A549 (cell line): Measurements from ENCODE around the gene ANTXR1. TPM values are rescaled to one million over a fixed set of nuclear protein-coding genes. Genes with fewer than 3 reads are reported as not detected.

Experiments
- ATAC-seq, 2 experiments: fragments of 200-7000 bp in 1 of 2; fragments of >200 bp in 1 of 2; cut with Nextera tagmentation in 1 of 2; cut with Tn5 transposase in 1 of 2; 3 replicates each; pipeline versions ENCODE4 v1.8.0 to v1.9.1; 2018 to 2020; ENCODE audit warnings: mild to moderate bottlenecking in 1 of 2, moderate library complexity in 1 of 2
- CTCF ChIA-PET: fragments of 300-600 bp; sonication (Branson Sonifier 250); formaldehyde crosslinking; extraction: SDS; loops from one replicate; lab custom pipeline; 2021; ENCODE audit warnings: antibody characterized with exemption, inconsistent platforms; lab: Yijun Ruan, JAX
- POLR2A ChIA-PET: fragments of 350-600 bp; formaldehyde crosslinking; extraction: SDS; loops from one replicate; lab custom pipeline; 2021; ENCODE audit warnings: antibody characterized with exemption, inconsistent platforms; lab: Yijun Ruan, JAX
- DNase-seq, 2 experiments: peaks; one replicate each; pipeline versions ENCODE4 v3.0.0 to v3.0.0-alpha.2; 2011 to 2016; ENCODE audit warnings: low read depth in 1 of 2, low spot score in 1 of 2
- FAIRE-seq: peaks from 2 replicates; lab custom pipeline; 2011; peaks lifted over from hg19 to GRCh38; lab: Jason Lieb, UNC
- H3K27ac ChIP-seq, 2 experiments: fragments of >200 bp; sonication (Bioruptor Twin); formaldehyde crosslinking; 3 replicates each; pipeline ENCODE4 v1.5.1; 2016 to 2017
- H3K4me1 ChIP-seq: fragments of >200 bp; sonication (Bioruptor Twin); formaldehyde crosslinking; 3 replicates; pipeline ENCODE4 v1.6.1; 2016
- H3K4me2 ChIP-seq: fragments of >200 bp; sonication (Bioruptor Twin); formaldehyde crosslinking; 3 replicates; pipeline ENCODE4 v1.6.1; 2016
- H3K4me3 ChIP-seq: fragments of >200 bp; sonication (Bioruptor Twin); formaldehyde crosslinking; 3 replicates; pipeline ENCODE4 v1.5.1; 2016
- H3K9me3 ChIP-seq: fragments of >200 bp; sonication (Bioruptor Twin); formaldehyde crosslinking; 3 replicates; pipeline ENCODE4 v1.6.1; 2016
- CEBPB ChIP-seq, 2 experiments: fragments of >200 bp in 1 of 2; sonication (Bioruptor Twin) in 1 of 2; formaldehyde crosslinking in 1 of 2; IDR thresholded peaks; 2 replicates each; pipeline ENCODE4 v1.6.1; 2012 to 2016
- EHMT2 ChIP-seq: fragments of 200-600 bp; sonication (generic); IDR thresholded peaks from 2 replicates; pipeline ENCODE4 v1.6.1; 2016; ENCODE audit warnings: antibody characterized with exemption, low read depth, mild to moderate bottlenecking, moderate library complexity
- EP300 ChIP-seq, 2 experiments: fragments of >200 bp; sonication (Bioruptor Twin); formaldehyde crosslinking; IDR thresholded peaks; 2 replicates in 1 of 2; 3 replicates in 1 of 2; pipeline ENCODE4 v1.6.1; 2016 to 2017
- FOXS1 ChIP-seq: fragments of 250-450 bp; sonication (Bioruptor Pico); IDR thresholded peaks from 2 replicates; pipeline ENCODE4 v1.5.0; 2020; ENCODE audit warnings: mild to moderate bottlenecking, moderate library complexity
- GATA3 ChIP-seq: IDR thresholded peaks from 2 replicates; pipeline ENCODE4 v1.6.1; 2012; ENCODE audit warnings: borderline replicate concordance
- HDAC2 ChIP-seq: fragments of 200-600 bp; sonication (generic); IDR thresholded peaks from 2 replicates; pipeline ENCODE4 v1.6.1; 2016
- HOXA7 ChIP-seq: fragments of 250-450 bp; sonication (Bioruptor Pico); IDR thresholded peaks from 2 replicates; pipeline ENCODE4 v1.5.0; 2020; ENCODE audit warnings: mild to moderate bottlenecking, moderate library complexity
- HOXB5 ChIP-seq: fragments of 250-450 bp; sonication (Bioruptor Pico); IDR thresholded peaks from 2 replicates; pipeline ENCODE4 v1.5.0; 2020; ENCODE audit warnings: mild to moderate bottlenecking, moderate library complexity
- JUN ChIP-seq, 2 experiments: fragments of >200 bp; sonication (Bioruptor Twin); formaldehyde crosslinking; IDR thresholded peaks; 2 replicates in 1 of 2; 3 replicates in 1 of 2; pipeline ENCODE4 v1.6.1; 2016 to 2017
- JUNB ChIP-seq: fragments of >200 bp; sonication (Bioruptor Twin); formaldehyde crosslinking; IDR thresholded peaks from 2 replicates; pipeline ENCODE4 v1.6.1; 2016
- KDM1A ChIP-seq: fragments of 200-600 bp; sonication (generic); IDR thresholded peaks from 2 replicates; pipeline ENCODE4 v1.6.1; 2016; ENCODE audit warnings: low read depth, mild to moderate bottlenecking
- MAFK ChIP-seq: fragments of 450-650 bp; IDR thresholded peaks from 2 replicates; pipeline ENCODE4 v1.6.1; 2014; ENCODE audit not compliant: partially characterized antibody
- MYC ChIP-seq: IDR thresholded peaks from 2 replicates; pipeline ENCODE4 v1.6.1; 2012; ENCODE audit warnings: mild to moderate bottlenecking, inconsistent platforms, low read length, improper control_type of control experiment, borderline replicate concordance
- NPAS2 ChIP-seq: fragments of 250-450 bp; sonication (Bioruptor Pico); IDR thresholded peaks from 2 replicates; pipeline ENCODE4 v1.8.0; 2022; ENCODE audit warnings: mild to moderate bottlenecking, moderate library complexity, borderline replicate concordance
- POLR2A ChIP-seq: IDR thresholded peaks from 2 replicates; pipeline ENCODE4 v1.6.1; 2012; ENCODE audit warnings: mild to moderate bottlenecking, low read length
- POLR2AphosphoS2 ChIP-seq: conservative IDR thresholded peaks from 2 replicates; pipeline ENCODE4 v1.6.1; 2012; ENCODE audit warnings: low read length, improper control_type of control experiment, inconsistent platforms
- RAD21 ChIP-seq, 2 experiments: fragments of >200 bp in 1 of 2; sonication (Bioruptor Twin) in 1 of 2; formaldehyde crosslinking in 1 of 2; IDR thresholded peaks in 1 of 2; conservative IDR thresholded peaks in 1 of 2; 2 replicates in 1 of 2; 3 replicates in 1 of 2; pipeline ENCODE4 v1.6.1; 2012 to 2018; ENCODE audit warnings: inconsistent platforms in 1 of 2
- RCOR1 ChIP-seq: fragments of 150-350 bp; IDR thresholded peaks from 2 replicates; pipeline ENCODE4 v1.6.1; 2014; ENCODE audit warnings: antibody characterized with exemption, low read length, low read depth
- RFX5 ChIP-seq: fragments of 450-650 bp; IDR thresholded peaks from 2 replicates; pipeline ENCODE4 v1.7.1; 2014; ENCODE audit warnings: antibody characterized with exemption, mild to moderate bottlenecking, moderate library complexity
- RNF2 ChIP-seq: fragments of 200-600 bp; sonication (generic); IDR thresholded peaks from 2 replicates; pipeline ENCODE4 v1.6.1; 2016; ENCODE audit warnings: low read depth, mild to moderate bottlenecking, antibody characterized with exemption, moderate library complexity, borderline replicate concordance
- SMC3 ChIP-seq: fragments of >200 bp; sonication (Bioruptor Twin); formaldehyde crosslinking; IDR thresholded peaks from 3 replicates; pipeline ENCODE4 v1.6.1; 2018; ENCODE audit warnings: inconsistent platforms
- SREBF2 ChIP-seq: fragments of 450-650 bp; IDR thresholded peaks from 2 replicates; pipeline ENCODE4 v1.6.1; 2014; ENCODE audit warnings: mild to moderate bottlenecking, moderate library complexity
- ZNF302 ChIP-seq: fragments of 250-450 bp; sonication (Bioruptor Pico); IDR thresholded peaks from 2 replicates; pipeline ENCODE4 v1.9.0; 2021; ENCODE audit warnings: inconsistent platforms, mild to moderate bottlenecking, moderate library complexity
- WGBS: methylation state at CpG from one replicate; pipeline ENCODE4 v1.1.6; 2017; ENCODE audit errors: missing lambda C conversion rate; 5-methylcytosine and 5-hydroxymethylcytosine counted together
- polyA plus RNA-seq, 4 experiments: library from polyadenylated mRNA; depleted of rRNA in 3 of 4; stranded (reverse); fragments of >200 nt; fragmentation: RNase III in 1 of 4; extraction: RNeasy Plus Mini Kit Qiagen cat#74134 plus additional on column Dnase treatment in 1 of 4; gene quantifications; 2 replicates in 3 of 4; 3 replicates in 1 of 4; pipeline ENCODE4 v1.2.3, GENCODE V29; 2011 to 2017
- TF ChIP-seq, protein P1 (sequence below): fragments of >200 bp; sonication (Bioruptor Twin); formaldehyde crosslinking; IDR thresholded peaks from 2 replicates; pipeline ENCODE4 v1.6.1; 2016
- TF ChIP-seq, protein P2 (sequence below): fragments of 250-450 bp; sonication (Bioruptor Pico); IDR thresholded peaks from 2 replicates; pipeline ENCODE4 v1.5.0; 2020; ENCODE audit warnings: low read depth, mild to moderate bottlenecking, moderate library complexity
- TF ChIP-seq, protein P3 (sequence below): IDR thresholded peaks from 2 replicates; pipeline ENCODE4 v1.6.1; 2012
- TF ChIP-seq, protein P4 (sequence below): IDR thresholded peaks from 2 replicates; pipeline ENCODE4 v1.6.1; 2012

Gene ANTXR1
- polyA plus RNA-seq, 2 of the 4 experiments (the other 2 are of a cell fraction) = 161 to 194 TPM

DNA sequence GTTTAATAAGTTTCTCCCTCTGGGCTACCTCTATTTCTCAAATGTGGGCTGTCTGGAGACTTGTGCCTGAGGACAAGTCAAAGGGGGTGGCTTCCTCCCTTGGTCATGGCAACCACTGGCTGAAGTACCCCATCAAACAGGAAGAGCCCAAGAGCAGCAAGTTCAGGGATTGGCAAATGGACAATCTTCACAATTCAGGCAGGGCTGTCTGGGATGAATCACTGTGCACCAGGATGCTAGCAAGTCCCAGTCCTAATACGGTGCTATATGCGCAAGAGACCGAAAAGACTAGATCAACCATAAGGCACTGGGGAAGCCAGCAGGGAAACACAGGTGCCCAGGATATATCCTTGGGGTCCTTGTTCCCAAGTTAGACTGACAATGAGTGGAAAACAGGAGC lies 75.5 kb downstream of the ANTXR1 start:
- Histone ChIP-seq H3K9me3 (no peaks in the 10 kb centered on the region), H3K4me1 (peaks cover 58% of the 10 kb centered on the region), H3K4me2 (peak overlapping the region; percentile 25), H3K27ac (peak overlapping the region; percentile 0 to 65; a peak in 4 of 6 replicates), H3K4me3 (no peak overlapping the region)
- FAIRE-seq (no peak), DNase-seq (peak in 1 of 2 experiments; percentile 32), ATAC-seq (peak; percentile 43 to 52; a peak in 4 of 6 replicates)
- 90% methylated on average over 3 of the region's 3 CpGs for WGBS
- ChIA-PET CTCF (interaction anchor here (1.2 to 1.4 kb wide), 2 partner anchors 219 to 625 kb away, joined by 3 to 4 read pairs; no protein-coding TSS in a partner anchor), POLR2A (no interaction called here)
- TF ChIP-seq POLR2A (no peak), ZNF302 (CRISPR knock-in tag) (no peak), SMC3 (no peak), HDAC2 (no peak), EP300 (IDR thresholded peaks at IDR 0.05) (no peak), RFX5 (no peak), RAD21 (conservative IDR thresholded peaks at IDR 0.05 in 1 of 2, IDR thresholded peaks at IDR 0.05 in 1 of 2) (no peak), JUNB (no peak), FOXS1 (CRISPR knock-in tag) (no peak), NPAS2 (CRISPR knock-in tag) (no peak), HOXA7 (no peak), SREBF2 (no peak), RCOR1 (no peak), MYC (no peak), JUN (IDR thresholded peaks at IDR 0.05) (no peak)
- TF ChIP-seq, protein P1, sequence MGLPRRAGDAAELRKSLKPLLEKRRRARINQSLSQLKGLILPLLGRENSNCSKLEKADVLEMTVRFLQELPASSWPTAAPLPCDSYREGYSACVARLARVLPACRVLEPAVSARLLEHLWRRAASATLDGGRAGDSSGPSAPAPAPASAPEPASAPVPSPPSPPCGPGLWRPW = no peak
- TF ChIP-seq, protein P2, sequence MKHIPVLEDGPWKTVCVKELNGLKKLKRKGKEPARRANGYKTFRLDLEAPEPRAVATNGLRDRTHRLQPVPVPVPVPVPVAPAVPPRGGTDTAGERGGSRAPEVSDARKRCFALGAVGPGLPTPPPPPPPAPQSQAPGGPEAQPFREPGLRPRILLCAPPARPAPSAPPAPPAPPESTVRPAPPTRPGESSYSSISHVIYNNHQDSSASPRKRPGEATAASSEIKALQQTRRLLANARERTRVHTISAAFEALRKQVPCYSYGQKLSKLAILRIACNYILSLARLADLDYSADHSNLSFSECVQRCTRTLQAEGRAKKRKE = no peak

DNA sequence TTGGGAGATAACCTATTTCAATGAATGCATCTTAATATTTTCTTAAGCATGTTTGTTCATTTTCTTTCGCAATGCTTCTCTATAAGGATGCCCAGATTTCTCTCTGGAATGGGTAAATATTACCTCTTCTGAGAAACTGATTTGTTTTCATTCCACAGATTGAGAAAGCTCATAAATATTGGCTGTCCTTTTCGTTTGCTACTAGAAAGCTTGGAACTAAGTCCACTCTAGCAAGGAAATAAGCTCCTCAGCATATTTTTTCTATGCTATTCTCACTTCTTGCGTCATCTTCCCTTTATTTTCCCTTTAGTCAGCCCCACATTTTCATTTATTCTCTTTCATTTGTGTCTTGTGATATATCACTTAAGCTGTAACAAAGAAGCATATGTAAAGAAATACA lies 76.3 kb downstream of the ANTXR1 start:
- ChIA-PET CTCF (interaction anchor here (1.2 to 1.4 kb wide), 2 partner anchors 219 to 626 kb away, joined by 3 to 4 read pairs; no protein-coding TSS in a partner anchor), POLR2A (no interaction called here)
- no peak overlapping the region for H3K4me3 ChIP-seq
- no peaks in the 10 kb centered on the region for H3K9me3 ChIP-seq
- FAIRE-seq = peak; percentile 67
- DNase-seq = peak in 1 of 2 experiments; percentile 62
- peak overlapping the region; percentile 25; the same call in 2 of the 3 replicates for H3K4me2 ChIP-seq
- no peak overlapping the region for H3K27ac ChIP-seq
- 63% methylated on average over 3 of the region's 3 CpGs for WGBS
- TF ChIP-seq, protein P3, sequence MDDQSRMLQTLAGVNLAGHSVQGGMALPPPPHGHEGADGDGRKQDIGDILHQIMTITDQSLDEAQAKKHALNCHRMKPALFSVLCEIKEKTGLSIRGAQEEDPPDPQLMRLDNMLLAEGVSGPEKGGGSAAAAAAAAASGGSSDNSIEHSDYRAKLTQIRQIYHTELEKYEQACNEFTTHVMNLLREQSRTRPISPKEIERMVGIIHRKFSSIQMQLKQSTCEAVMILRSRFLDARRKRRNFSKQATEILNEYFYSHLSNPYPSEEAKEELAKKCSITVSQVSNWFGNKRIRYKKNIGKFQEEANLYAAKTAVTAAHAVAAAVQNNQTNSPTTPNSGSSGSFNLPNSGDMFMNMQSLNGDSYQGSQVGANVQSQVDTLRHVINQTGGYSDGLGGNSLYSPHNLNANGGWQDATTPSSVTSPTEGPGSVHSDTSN = no peak
- TF ChIP-seq JUNB = peak; percentile 18; the same call in 1 of the 2 replicates
- TF ChIP-seq, protein P2 = no peak
- TF ChIP-seq MYC = no peak
- TF ChIP-seq GATA3 = peak; percentile 54; the same call in 1 of the 2 replicates
- TF ChIP-seq HOXA7 = no peak
- TF ChIP-seq MAFK = peak; percentile 62
- no peak for TF ChIP-seq KDM1A
- peak in 1 of 2 experiments; percentile 28; a peak in 1 of 5 replicates for TF ChIP-seq JUN (IDR thresholded peaks at IDR 0.05)
- peak in 1 of 2 experiments; percentile 86 for TF ChIP-seq CEBPB (IDR thresholded peaks at IDR 0.05)
- TF ChIP-seq EP300 (IDR thresholded peaks at IDR 0.05) = peak in 1 of 2 experiments; percentile 40; a peak in 1 of 5 replicates
- 0 out of 5 replicates have a peak, but pooled peaks of 1 of the 2 experiments have one; percentile 11 for TF ChIP-seq RAD21 (conservative IDR thresholded peaks at IDR 0.05 in 1 of 2, IDR thresholded peaks at IDR 0.05 in 1 of 2)
- TF ChIP-seq, protein P1 = peak; percentile 25; the same call in 1 of the 2 replicates
- TF ChIP-seq RNF2 = no peak
- TF ChIP-seq, protein P4, sequence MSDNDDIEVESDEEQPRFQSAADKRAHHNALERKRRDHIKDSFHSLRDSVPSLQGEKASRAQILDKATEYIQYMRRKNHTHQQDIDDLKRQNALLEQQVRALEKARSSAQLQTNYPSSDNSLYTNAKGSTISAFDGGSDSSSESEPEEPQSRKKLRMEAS = 0 out of 2 replicates have a peak, but pooled peaks have one; percentile 17
- TF ChIP-seq POLR2AphosphoS2 = no peak
- TF ChIP-seq EHMT2 = no peak
- no peak for TF ChIP-seq HOXB5 (CRISPR knock-in tag)
- peaks cover 50% of the 10 kb centered on the region for H3K4me1 ChIP-seq
- ATAC-seq = peak in 1 of 2 experiments; percentile 49; a peak in 3 of 6 replicates
